ENCODE data around the gene SPO11. TPM values are rescaled to one million over a fixed set of nuclear protein-coding genes. Genes with fewer than 3 reads are reported as not detected.
A peak's percentile ranks its signal among the peaks of the same experiment; 100 is the strongest.
"Not testable (repeated sequence)": the region's sequence is repeated elsewhere in the genome, so short reads cannot be mapped to it uniquely, and the experiment has no call there.

Gene SPO11
- polyA plus RNA-seq, 1 experiment: not detected

DNA sequence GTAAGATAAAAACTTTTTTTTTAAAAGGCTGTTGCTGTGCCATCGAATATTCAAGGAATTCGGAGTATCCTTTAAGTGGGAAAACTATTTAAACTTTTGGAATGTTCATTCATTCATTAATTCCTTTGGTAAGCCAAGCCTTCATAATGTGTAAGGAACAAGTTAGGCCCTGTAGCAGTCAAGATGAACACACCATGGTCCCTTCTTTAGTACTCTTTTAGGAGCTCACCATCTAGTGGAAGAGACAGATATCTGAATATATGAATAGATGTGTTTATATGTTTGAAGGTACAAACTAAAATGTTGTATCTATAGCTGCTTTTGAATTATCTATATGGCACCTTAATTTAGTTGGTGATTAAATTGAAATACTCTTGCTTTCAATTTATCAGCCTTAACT is 5.8 kb downstream of the SPO11 start:
- no peak for DNase-seq (ENCODE audit: low read depth)
- POLR2A ChIA-PET: no interaction called here
- no peak overlapping the region for H3K4me3 ChIP-seq (ENCODE audit: low read depth, low read length)
- H3K36me3 ChIP-seq (ENCODE audit: control insufficient read depth, insufficient read depth, low read length): no peaks in the 10 kb centered on the region
- TF ChIP-seq CTCF (IDR thresholded peaks at IDR 0.05; ENCODE audit: insufficient read depth, low read depth, low read length): no peak
- no peaks in the 10 kb centered on the region for H3K27me3 ChIP-seq (ENCODE audit: control insufficient read depth, insufficient read depth, low read length)
- CTCF ChIA-PET: interaction anchor here (0.6 to 2.9 kb wide), 5 partner anchors 11 to 823 kb away, joined by 4 to 12 read pairs (median 6); no protein-coding TSS in a partner anchor

DNA sequence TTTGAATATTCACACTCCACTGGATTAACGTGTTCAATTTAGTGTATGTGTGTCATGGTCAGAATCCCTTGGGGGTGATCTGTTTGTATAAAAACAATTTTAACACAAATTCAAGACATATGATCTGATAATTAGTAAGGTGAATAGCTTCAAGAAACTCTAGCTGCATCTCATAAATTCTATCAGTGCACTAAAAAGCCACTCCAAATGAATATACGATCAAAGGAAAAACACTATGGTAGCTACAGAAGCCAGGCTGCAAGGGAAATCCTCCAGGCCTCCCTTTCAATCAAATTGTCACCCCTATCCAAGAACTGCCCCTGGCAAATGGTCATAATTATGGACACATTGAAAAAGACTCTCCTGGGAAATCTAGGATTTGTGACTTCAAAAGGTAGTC is 12.1 kb downstream of the SPO11 start:
- TF ChIP-seq CTCF (IDR thresholded peaks at IDR 0.05; ENCODE audit: insufficient read depth, low read depth, low read length): no peak
- POLR2A ChIA-PET: no interaction called here
- no peaks in the 10 kb centered on the region for H3K36me3 ChIP-seq (ENCODE audit: control insufficient read depth, insufficient read depth, low read length)
- DNase-seq (ENCODE audit: low read depth): no peak
- no peak overlapping the region for H3K4me3 ChIP-seq (ENCODE audit: low read depth, low read length)
- CTCF ChIA-PET: interaction anchor here (0.8 to 10.3 kb wide), 2 partner anchors 11 to 250 kb away, joined by 3 to 127 read pairs; no protein-coding TSS in a partner anchor
- H3K27me3 ChIP-seq (ENCODE audit: control insufficient read depth, insufficient read depth, low read length): peaks cover 1% of the 10 kb centered on the region; the same call in 1 of the 2 replicates

- H3K4me3 ChIP-seq (ENCODE audit: low read depth, low read length): no peak overlapping the region
- H3K27me3 ChIP-seq (ENCODE audit: control insufficient read depth, insufficient read depth, low read length): peaks cover 1% of the 10 kb centered on the region; the same call in 1 of the 2 replicates
- DNase-seq (ENCODE audit: low read depth): peak; percentile 37
- no peaks in the 10 kb centered on the region for H3K36me3 ChIP-seq (ENCODE audit: control insufficient read depth, insufficient read depth, low read length)
- CTCF ChIA-PET: interaction anchor here (10.3 kb wide), 1 partner anchor 251 kb away, joined by 127 read pairs; no protein-coding TSS in a partner anchor
- POLR2A ChIA-PET: no interaction called here
- TF ChIP-seq CTCF (IDR thresholded peaks at IDR 0.05; ENCODE audit: insufficient read depth, low read depth, low read length): no peak
These were observed 13.2 kb downstream of the SPO11 start for GRCh38 chr20:57342829-57343228.

- Histone ChIP-seq H3K4me3 (ENCODE audit: low read depth, low read length) (no peak overlapping the region), H3K36me3 (ENCODE audit: control insufficient read depth, insufficient read depth, low read length) (no peaks in the 10 kb centered on the region), H3K27me3 (ENCODE audit: control insufficient read depth, insufficient read depth, low read length) (no peaks in the 10 kb centered on the region; the same call in 1 of the 2 replicates)
- ChIA-PET CTCF (interaction anchor here (0.6 to 10.3 kb wide), 26 partner anchors 9 to 797 kb away, joined by 3 to 127 read pairs (median 4); no protein-coding TSS in a partner anchor), POLR2A (no interaction called here)
- peak; percentile 74 for TF ChIP-seq CTCF (IDR thresholded peaks at IDR 0.05; ENCODE audit: insufficient read depth, low read depth, low read length)
- peak; percentile 52 for DNase-seq (ENCODE audit: low read depth)
These were observed 16.9 kb downstream of the SPO11 start for GRCh38 chr20:57346477-57346876.

DNA sequence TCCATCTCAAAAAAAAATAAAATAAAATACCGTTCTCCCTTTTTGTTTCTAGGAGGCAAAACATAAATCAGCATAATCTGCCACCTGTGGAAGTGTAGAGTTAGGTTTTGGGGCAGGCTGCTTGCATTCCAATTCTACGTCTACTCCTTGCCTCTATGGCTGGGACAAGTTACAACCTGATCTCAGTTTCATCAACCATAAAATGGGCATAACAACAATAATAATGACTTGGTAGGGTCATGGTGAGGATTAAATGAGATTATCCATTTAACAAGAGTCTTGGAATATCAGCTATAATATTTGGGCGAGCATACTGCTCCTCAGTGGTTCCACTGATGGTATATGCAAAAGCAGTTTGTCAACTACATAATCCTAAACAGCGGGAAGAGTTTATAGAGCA is 17.8 kb downstream of the SPO11 start:
- ChIA-PET CTCF (interaction anchor here (0.6 to 10.3 kb wide), 9 partner anchors 12 to 262 kb away, joined by 3 to 127 read pairs (median 13); no protein-coding TSS in a partner anchor), POLR2A (no interaction called here)
- TF ChIP-seq CTCF (IDR thresholded peaks at IDR 0.05; ENCODE audit: insufficient read depth, low read depth, low read length): no peak
- Histone ChIP-seq H3K27me3 (ENCODE audit: control insufficient read depth, insufficient read depth, low read length) (no peaks in the 10 kb centered on the region; the same call in 1 of the 2 replicates), H3K4me3 (ENCODE audit: low read depth, low read length) (no peak overlapping the region), H3K36me3 (ENCODE audit: control insufficient read depth, insufficient read depth, low read length) (no peaks in the 10 kb centered on the region)
- DNase-seq (ENCODE audit: low read depth): no peak

DNA sequence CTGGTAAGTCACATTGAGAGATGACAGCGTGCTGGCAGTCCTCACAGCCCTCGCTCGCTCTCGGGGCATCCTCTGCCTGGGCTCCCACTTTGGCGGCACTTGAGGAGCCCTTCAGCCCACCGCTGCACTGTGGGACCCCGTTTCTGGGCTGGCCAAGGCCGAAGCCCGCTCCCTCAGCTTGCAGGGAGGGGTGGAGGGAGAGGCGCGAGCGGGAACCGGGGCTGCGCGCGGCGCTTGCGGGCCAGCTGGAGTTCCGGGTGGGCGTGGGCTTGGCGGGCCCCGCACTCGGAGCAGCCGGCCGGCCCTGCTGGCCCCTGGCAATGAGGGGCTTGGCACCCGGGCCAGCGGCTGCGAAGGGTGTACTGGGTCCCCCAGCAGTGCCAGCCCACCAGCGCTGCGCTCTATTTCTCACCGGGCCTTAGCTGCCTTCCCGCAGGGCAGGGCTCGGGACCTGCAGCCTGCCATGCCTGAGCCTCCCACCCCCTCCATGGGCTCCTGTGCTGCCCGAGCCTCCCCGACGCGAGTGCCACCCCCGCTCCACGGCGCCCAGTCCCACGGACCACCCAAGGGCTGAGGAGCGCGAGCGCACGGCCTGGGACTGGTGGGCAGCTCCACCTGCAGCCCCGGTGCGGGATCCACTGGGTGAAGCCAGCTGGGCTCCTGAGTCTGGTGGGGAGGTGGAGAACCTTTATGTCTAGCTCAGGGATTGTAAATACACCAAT is 18.8 kb downstream of the SPO11 start:
- DNase-seq (ENCODE audit: low read depth); H3K27me3 ChIP-seq (ENCODE audit: control insufficient read depth, insufficient read depth, low read length); POLR2A ChIA-PET; H3K4me3 ChIP-seq (ENCODE audit: low read depth, low read length); H3K36me3 ChIP-seq (ENCODE audit: control insufficient read depth, insufficient read depth, low read length): not testable (repeated sequence)
- CTCF ChIA-PET: interaction anchor here (0.6 to 10.3 kb wide), 6 partner anchors 15 to 798 kb away, joined by 3 to 127 read pairs (median 14); no protein-coding TSS in a partner anchor

- POLR2A ChIA-PET; H3K36me3 ChIP-seq (ENCODE audit: control insufficient read depth, insufficient read depth, low read length); H3K4me3 ChIP-seq (ENCODE audit: low read depth, low read length); DNase-seq (ENCODE audit: low read depth); H3K27me3 ChIP-seq (ENCODE audit: control insufficient read depth, insufficient read depth, low read length): not testable (repeated sequence)
- CTCF ChIA-PET: interaction anchor here (0.6 to 2.3 kb wide), 8 partner anchors 14 to 798 kb away, joined by 3 to 33 read pairs (median 4); no protein-coding TSS in a partner anchor
These were observed 19.4 kb downstream of the SPO11 start for GRCh38 chr20:57348922-57349574.
